Measurements from ENCODE around the gene FREM1.

The FREM1 gene

GRCh38 chr9:14775917-14776316 is 134.3 kb downstream of the FREM1 start:
- H3K36me3 ChIP-seq (ENCODE audit: control insufficient read depth, insufficient read depth, low read length), result no peaks in the 10 kb centered on the region
- no peaks in the 10 kb centered on the region for H3K9me3 ChIP-seq (ENCODE audit: control insufficient read depth, low read length)
- no peak overlapping the region for H3K27ac ChIP-seq (ENCODE audit: insufficient read depth, low read length, poor library complexity, severe bottlenecking)

GRCh38 chr9:14770592-14770991 is 139.6 kb downstream of the FREM1 start:
- Histone ChIP-seq H3K27ac (ENCODE audit: insufficient read depth, low read length, poor library complexity, severe bottlenecking) (no peak overlapping the region), H3K27me3 (replicated peaks; ENCODE audit: control insufficient read depth, insufficient read depth, low read length, poor library complexity, severe bottlenecking) (peaks cover 2% of the 10 kb centered on the region), H3K4me3 (ENCODE audit: insufficient read depth, low read depth, low read length, poor library complexity, severe bottlenecking) (no peak overlapping the region), H3K9me3 (ENCODE audit: control insufficient read depth, low read length) (no peaks in the 10 kb centered on the region), H3K4me1 (ENCODE audit: control insufficient read depth, insufficient read depth, low read length, poor library complexity, severe bottlenecking) (no peaks in the 10 kb centered on the region), H3K36me3 (ENCODE audit: control insufficient read depth, insufficient read depth, low read length) (no peaks in the 10 kb centered on the region)
- DNase-seq, result no peak

More at GRCh38 chr9:14775917-14776316, 134.3 kb downstream of the FREM1 start:
- H3K4me3 ChIP-seq (ENCODE audit: insufficient read depth, low read depth, low read length, poor library complexity, severe bottlenecking), result no peak overlapping the region
- H3K27me3 ChIP-seq (replicated peaks; ENCODE audit: control insufficient read depth, insufficient read depth, low read length, poor library complexity, severe bottlenecking), result peaks cover 2% of the 10 kb centered on the region
- no peaks in the 10 kb centered on the region for H3K4me1 ChIP-seq (ENCODE audit: control insufficient read depth, insufficient read depth, low read length, poor library complexity, severe bottlenecking)
- no peak for DNase-seq

GRCh38 chr9:14769230-14769571 is 141.0 kb downstream of the FREM1 start:
- Histone ChIP-seq H3K27ac (ENCODE audit: insufficient read depth, low read length, poor library complexity, severe bottlenecking) (no peak overlapping the region), H3K4me3 (ENCODE audit: insufficient read depth, low read depth, low read length, poor library complexity, severe bottlenecking) (no peak overlapping the region), H3K4me1 (ENCODE audit: control insufficient read depth, insufficient read depth, low read length, poor library complexity, severe bottlenecking) (no peaks in the 10 kb centered on the region), H3K9me3 (ENCODE audit: control insufficient read depth, low read length) (no peaks in the 10 kb centered on the region), H3K36me3 (ENCODE audit: control insufficient read depth, insufficient read depth, low read length) (no peaks in the 10 kb centered on the region), H3K27me3 (replicated peaks; ENCODE audit: control insufficient read depth, insufficient read depth, low read length, poor library complexity, severe bottlenecking) (peaks cover 2% of the 10 kb centered on the region)
- DNase-seq, result no peak

DNA sequence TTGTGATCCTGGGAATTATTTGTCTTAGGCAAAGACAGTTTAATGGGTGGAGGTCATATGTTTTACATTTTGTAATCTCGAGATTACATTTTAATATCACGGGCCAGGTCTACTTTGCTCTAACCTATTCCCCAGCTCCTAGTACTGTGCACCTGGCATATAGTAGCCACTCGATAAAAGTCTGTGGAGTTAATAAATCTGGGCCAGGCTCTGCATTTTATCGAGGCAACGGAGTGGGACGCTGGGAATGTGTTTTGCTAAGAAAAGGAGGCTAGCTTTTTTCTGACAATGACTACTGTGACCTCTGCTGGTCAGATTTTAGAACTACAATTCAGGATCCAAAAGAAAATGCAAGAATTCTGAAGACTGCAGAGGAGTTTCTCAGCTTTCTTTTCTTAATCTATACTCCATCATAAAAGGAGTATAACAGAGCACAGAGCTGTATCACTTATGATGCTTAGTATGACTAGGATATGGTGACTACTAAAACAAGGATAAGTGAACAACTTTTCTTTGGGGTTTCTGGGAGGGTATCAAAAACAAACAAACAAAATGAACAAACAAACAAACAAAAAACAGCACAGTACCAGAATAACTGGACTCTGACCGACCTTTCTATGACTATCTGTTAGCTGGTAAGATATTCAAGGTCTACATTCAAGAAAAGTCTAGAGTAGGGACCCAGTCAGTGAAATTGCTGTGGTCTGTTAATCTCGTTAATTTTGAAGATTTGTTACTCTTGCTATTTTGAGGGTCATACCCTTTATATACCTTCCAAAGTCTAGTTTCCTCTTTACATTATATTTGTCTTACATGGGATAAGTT is 141.6 kb downstream of the FREM1 start:
- no peaks in the 10 kb centered on the region for H3K9me3 ChIP-seq (ENCODE audit: control insufficient read depth, low read length)
- no peak for DNase-seq
- H3K4me3 ChIP-seq (ENCODE audit: insufficient read depth, low read depth, low read length, poor library complexity, severe bottlenecking), result no peak overlapping the region
- no peak overlapping the region for H3K27ac ChIP-seq (ENCODE audit: insufficient read depth, low read length, poor library complexity, severe bottlenecking)
- H3K4me1 ChIP-seq (ENCODE audit: control insufficient read depth, insufficient read depth, low read length, poor library complexity, severe bottlenecking), result no peaks in the 10 kb centered on the region
- H3K36me3 ChIP-seq (ENCODE audit: control insufficient read depth, insufficient read depth, low read length), result no peaks in the 10 kb centered on the region
- H3K27me3 ChIP-seq (replicated peaks; ENCODE audit: control insufficient read depth, insufficient read depth, low read length, poor library complexity, severe bottlenecking), result peaks cover 2% of the 10 kb centered on the region

- Histone ChIP-seq H3K4me1 (ENCODE audit: control insufficient read depth, insufficient read depth, low read length, poor library complexity, severe bottlenecking) (no peaks in the 10 kb centered on the region), H3K27me3 (replicated peaks; ENCODE audit: control insufficient read depth, insufficient read depth, low read length, poor library complexity, severe bottlenecking) (no peaks in the 10 kb centered on the region), H3K9me3 (ENCODE audit: control insufficient read depth, low read length) (no peaks in the 10 kb centered on the region), H3K4me3 (ENCODE audit: insufficient read depth, low read depth, low read length, poor library complexity, severe bottlenecking) (no peak overlapping the region), H3K27ac (ENCODE audit: insufficient read depth, low read length, poor library complexity, severe bottlenecking) (no peak overlapping the region), H3K36me3 (ENCODE audit: control insufficient read depth, insufficient read depth, low read length) (no peaks in the 10 kb centered on the region)
- no peak for DNase-seq
These were observed 143.9 kb downstream of the FREM1 start for GRCh38 chr9:14766299-14766698.

GRCh38 chr9:14761584-14761983 is 148.6 kb downstream of the FREM1 start:
- DNase-seq, result no peak
- Histone ChIP-seq H3K27ac (ENCODE audit: insufficient read depth, low read length, poor library complexity, severe bottlenecking) (no peak overlapping the region), H3K9me3 (ENCODE audit: control insufficient read depth, low read length) (no peaks in the 10 kb centered on the region), H3K36me3 (ENCODE audit: control insufficient read depth, insufficient read depth, low read length) (no peaks in the 10 kb centered on the region), H3K4me1 (ENCODE audit: control insufficient read depth, insufficient read depth, low read length, poor library complexity, severe bottlenecking) (no peaks in the 10 kb centered on the region), H3K4me3 (ENCODE audit: insufficient read depth, low read depth, low read length, poor library complexity, severe bottlenecking) (no peak overlapping the region), H3K27me3 (replicated peaks; ENCODE audit: control insufficient read depth, insufficient read depth, low read length, poor library complexity, severe bottlenecking) (no peaks in the 10 kb centered on the region)

DNA sequence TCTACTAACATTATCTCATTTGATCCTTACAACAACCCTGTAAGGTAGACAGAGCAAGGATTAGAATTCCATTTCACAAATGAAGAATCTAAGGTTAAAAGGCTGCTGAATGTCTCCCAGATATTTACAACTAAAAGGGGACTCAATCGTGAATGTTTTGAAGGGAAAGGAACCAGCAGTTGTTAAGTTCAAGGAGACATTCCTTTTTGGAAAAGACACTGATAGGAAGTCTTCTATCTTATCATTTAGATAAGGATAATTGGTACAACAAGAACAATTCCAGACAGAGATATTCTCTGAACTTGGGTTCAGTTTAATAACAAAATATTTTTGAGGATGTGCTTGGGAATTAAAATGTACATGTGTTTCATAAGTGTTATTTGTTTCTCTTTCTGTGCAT is 150.2 kb downstream of the FREM1 start:
- no peaks in the 10 kb centered on the region for H3K4me1 ChIP-seq (ENCODE audit: control insufficient read depth, insufficient read depth, low read length, poor library complexity, severe bottlenecking)
- no peak overlapping the region for H3K4me3 ChIP-seq (ENCODE audit: insufficient read depth, low read depth, low read length, poor library complexity, severe bottlenecking)
- H3K36me3 ChIP-seq (ENCODE audit: control insufficient read depth, insufficient read depth, low read length), result no peaks in the 10 kb centered on the region
- H3K9me3 ChIP-seq (ENCODE audit: control insufficient read depth, low read length), result no peaks in the 10 kb centered on the region
- DNase-seq, result no peak
- H3K27ac ChIP-seq (ENCODE audit: insufficient read depth, low read length, poor library complexity, severe bottlenecking), result no peak overlapping the region
- no peaks in the 10 kb centered on the region for H3K27me3 ChIP-seq (replicated peaks; ENCODE audit: control insufficient read depth, insufficient read depth, low read length, poor library complexity, severe bottlenecking)

DNA sequence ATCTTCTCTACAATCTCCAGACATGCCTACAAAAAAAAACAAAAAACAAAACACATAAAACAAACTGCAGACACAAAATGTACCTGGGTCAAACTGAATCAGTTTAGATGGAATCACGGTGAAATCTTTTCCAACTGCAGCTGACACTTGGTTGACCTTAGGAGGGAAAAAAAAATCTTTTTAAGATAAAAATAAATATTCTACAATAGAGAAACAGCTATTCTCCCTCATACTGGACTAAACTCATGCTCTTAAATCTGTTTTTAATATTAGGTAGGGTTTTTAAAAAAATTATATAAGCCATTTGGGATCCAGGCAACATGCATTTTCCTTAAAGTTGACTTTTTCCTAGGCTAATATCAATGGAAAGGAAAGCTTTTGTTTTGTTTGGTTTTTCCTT is 153.9 kb downstream of the FREM1 start:
- no peak for DNase-seq
- Histone ChIP-seq H3K36me3 (ENCODE audit: control insufficient read depth, insufficient read depth, low read length) (no peaks in the 10 kb centered on the region), H3K27me3 (replicated peaks; ENCODE audit: control insufficient read depth, insufficient read depth, low read length, poor library complexity, severe bottlenecking) (no peaks in the 10 kb centered on the region), H3K4me1 (ENCODE audit: control insufficient read depth, insufficient read depth, low read length, poor library complexity, severe bottlenecking) (no peaks in the 10 kb centered on the region), H3K9me3 (ENCODE audit: control insufficient read depth, low read length) (no peaks in the 10 kb centered on the region), H3K4me3 (ENCODE audit: insufficient read depth, low read depth, low read length, poor library complexity, severe bottlenecking) (no peak overlapping the region), H3K27ac (ENCODE audit: insufficient read depth, low read length, poor library complexity, severe bottlenecking) (no peak overlapping the region)

DNA sequence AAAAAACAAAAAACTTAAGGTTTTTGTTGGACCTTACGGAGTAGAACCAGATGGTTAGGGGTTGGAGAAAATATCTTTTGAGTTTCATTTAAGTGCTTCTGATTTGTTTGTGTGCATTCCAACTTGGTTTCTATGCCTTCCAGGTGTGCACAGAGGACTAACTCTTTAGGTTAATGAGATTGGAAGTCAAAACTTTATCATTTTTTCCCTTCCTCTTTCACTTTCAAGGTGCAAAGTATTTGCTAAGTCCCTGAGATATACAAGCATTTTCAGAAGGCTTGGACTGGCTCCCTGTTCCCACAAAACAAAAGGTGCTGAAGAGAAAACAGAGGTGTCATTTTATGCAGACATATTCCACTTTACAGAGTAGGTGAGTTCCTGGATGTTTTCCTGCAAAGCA is 157.4 kb downstream of the FREM1 start:
- no peak for DNase-seq
- Histone ChIP-seq H3K9me3 (ENCODE audit: control insufficient read depth, low read length) (no peaks in the 10 kb centered on the region), H3K36me3 (ENCODE audit: control insufficient read depth, insufficient read depth, low read length) (no peaks in the 10 kb centered on the region), H3K27me3 (replicated peaks; ENCODE audit: control insufficient read depth, insufficient read depth, low read length, poor library complexity, severe bottlenecking) (no peaks in the 10 kb centered on the region), H3K4me3 (ENCODE audit: insufficient read depth, low read depth, low read length, poor library complexity, severe bottlenecking) (no peak overlapping the region), H3K4me1 (ENCODE audit: control insufficient read depth, insufficient read depth, low read length, poor library complexity, severe bottlenecking) (no peaks in the 10 kb centered on the region), H3K27ac (ENCODE audit: insufficient read depth, low read length, poor library complexity, severe bottlenecking) (no peak overlapping the region)

- Histone ChIP-seq H3K4me3 (ENCODE audit: insufficient read depth, low read depth, low read length, poor library complexity, severe bottlenecking) (no peak overlapping the region), H3K36me3 (ENCODE audit: control insufficient read depth, insufficient read depth, low read length) (no peaks in the 10 kb centered on the region), H3K4me1 (ENCODE audit: control insufficient read depth, insufficient read depth, low read length, poor library complexity, severe bottlenecking) (no peaks in the 10 kb centered on the region), H3K9me3 (ENCODE audit: control insufficient read depth, low read length) (no peaks in the 10 kb centered on the region), H3K27ac (ENCODE audit: insufficient read depth, low read length, poor library complexity, severe bottlenecking) (no peak overlapping the region), H3K27me3 (replicated peaks; ENCODE audit: control insufficient read depth, insufficient read depth, low read length, poor library complexity, severe bottlenecking) (no peaks in the 10 kb centered on the region)
- no peak for DNase-seq
These were observed 158.0 kb downstream of the FREM1 start for GRCh38 chr9:14752271-14752670.
